ENCODE measurements around the gene NPC1.
A peak's percentile ranks its signal among the peaks of the same experiment; 100 is the strongest.
"Not testable (repeated sequence)": the region's sequence is repeated elsewhere in the genome, so short reads cannot be mapped to it uniquely, and the experiment has no call there.

Gene NPC1

DNA sequence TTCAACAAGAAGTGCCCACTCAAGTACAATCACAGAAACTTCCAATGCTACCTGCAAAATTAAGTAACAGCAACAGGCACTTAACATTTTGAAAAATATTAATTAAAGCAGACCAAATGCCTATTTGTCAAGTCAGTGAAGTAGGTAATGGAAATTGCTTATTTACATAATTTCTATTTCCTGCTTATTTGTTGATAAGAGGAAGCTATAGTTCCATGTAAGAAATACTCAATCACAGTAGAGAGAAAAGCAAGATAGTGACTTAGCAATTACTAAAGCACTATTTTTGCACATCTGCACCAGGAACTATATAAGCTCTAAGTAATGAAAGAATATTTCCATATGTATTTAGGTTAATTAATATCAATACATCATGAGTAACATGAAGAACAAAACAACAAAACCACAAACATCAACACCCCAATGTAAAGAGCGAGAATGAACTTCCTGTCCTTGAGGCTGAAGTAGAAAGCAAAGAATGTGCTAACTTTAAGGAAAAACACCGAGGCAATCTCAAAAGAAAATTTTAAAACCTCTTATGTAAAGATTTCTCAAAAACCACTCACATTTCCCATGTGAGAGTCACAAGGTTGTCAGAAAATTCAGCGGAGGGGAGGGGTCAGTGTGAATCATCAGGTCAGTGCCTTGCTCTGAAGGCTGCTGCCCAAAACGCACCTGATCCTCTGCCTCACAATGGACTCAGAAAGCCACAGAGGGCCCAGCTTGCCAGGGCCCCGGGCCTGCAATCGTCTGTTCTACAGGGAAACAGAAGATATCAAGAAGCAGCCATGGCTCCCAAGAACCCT, 12.5 kb downstream of the NPC1 start:
- DNase-seq: peak; percentile 48

DNA sequence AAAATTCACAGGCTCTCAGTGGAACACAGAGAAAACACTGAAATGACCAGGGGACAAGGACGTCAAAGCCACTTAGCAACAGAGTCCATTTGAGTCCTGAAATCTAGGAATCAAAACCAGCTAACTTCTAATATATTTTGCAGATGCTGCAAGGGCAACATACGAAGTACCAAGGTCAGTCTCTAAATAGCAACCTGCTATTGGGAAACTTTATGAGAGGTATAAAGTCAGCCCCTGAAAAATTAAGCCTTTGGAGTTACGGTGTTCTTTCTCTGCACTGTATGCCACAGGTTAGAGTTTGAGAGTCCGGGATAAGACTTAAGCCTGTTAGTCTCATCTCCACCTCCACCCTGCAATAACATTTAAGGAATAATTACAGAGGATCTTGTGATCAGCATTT, 13.3 kb downstream of the NPC1 start:
- no peak for DNase-seq

DNA sequence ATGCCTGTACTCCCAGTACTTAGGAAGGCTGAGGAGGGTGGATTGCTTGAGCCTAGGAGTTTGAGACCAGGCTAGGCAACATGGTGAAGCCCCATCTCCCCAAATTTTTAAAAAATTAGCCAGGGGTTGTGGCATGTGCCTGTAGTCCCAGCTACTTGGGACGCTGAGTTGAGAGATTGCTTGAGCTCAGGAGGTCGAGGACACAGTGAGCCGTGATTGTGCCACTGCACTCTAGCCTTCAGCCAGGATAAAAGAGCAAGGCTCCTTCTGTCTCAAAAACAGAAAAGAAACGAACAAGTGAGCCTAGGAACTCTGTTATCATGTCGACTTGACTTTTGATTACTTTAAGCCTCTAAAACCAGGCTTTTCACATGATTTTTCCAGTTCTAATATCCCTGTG, 13.7 kb downstream of the NPC1 start:
- DNase-seq: no peak

DNA sequence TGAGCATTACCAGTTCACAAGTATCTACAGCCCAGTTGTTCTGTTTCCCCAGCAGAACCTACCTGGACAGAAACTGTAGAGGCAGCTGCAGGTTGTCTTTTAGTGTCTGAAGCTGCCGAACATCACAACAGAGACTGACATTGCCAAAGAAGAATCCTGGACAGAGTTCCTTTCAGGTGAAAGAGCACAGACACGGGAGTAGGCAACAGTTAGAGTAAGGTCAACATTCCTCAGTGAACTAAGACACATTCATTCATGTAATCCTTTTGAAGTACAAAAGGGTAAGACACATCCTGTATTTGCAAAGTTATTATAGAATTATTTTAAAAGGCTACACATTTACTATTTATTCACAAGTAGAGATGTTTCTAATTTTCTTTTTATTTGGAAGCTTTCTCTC, 14.3 kb downstream of the NPC1 start:
- no peak for DNase-seq

DNA sequence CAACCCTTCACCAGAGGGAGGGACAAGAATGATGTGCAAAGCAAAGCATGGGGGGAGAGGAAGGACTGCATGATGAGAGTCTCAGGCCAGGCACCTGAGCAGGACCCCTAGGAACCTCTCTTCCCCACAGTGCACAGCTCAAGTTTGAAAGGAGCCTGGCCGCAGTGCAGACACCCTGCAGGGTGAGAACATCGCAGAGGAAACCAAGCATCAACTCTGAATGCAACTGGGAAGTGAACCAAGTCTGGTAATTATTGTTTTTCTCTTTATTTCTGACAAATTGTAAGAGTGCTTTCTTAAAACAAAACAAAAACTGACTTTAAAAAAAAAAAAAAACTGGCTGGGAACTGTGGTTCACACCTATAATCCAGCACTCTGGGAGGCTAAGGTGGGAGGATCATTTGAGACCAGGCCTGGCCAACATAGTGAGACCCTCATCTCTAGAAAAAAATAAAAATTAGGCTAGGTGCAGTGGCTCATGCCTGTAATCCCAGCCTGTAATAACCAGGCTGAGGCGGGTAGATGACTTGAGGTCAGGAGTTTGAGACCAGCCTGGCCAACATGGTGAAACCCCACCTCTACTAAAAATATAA, 15.3 kb downstream of the NPC1 start:
- no peak for DNase-seq

DNA sequence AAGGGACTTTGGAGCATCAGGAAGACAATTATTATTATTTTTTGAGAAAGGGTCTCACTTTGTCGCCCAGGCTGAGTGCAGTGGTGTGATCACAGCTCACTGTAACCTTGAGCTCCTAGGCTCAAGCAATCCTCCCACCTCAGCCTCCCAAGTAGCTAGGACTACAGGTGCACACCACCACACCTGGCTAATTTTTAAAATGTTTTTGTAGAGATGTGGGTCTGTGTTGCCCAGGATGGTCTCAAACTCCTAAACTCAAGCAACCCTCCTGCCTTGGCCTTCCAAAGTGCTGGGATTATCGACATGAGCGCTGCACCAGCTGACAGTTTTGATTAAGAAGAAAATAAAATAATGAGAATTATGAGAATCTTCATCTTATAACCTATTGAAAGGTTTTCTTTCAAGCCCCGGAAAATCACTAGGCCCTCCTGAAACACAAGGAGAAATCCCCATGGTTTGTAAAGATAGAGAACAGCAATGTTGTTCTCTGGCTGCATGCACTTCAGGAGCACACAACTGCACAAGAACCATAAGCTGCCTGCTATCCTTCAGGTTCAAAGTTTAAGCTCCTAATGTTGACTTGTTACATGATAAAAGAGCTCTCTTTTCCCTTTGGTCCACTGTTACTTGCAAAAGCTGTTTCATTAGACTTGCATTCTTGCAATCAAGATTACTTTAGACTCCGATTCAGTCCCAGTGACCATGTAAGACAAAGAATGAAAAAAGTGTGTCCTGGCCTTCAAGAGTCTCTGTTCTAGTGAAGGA, 16.8 kb downstream of the NPC1 start:
- no peak for DNase-seq

DNA sequence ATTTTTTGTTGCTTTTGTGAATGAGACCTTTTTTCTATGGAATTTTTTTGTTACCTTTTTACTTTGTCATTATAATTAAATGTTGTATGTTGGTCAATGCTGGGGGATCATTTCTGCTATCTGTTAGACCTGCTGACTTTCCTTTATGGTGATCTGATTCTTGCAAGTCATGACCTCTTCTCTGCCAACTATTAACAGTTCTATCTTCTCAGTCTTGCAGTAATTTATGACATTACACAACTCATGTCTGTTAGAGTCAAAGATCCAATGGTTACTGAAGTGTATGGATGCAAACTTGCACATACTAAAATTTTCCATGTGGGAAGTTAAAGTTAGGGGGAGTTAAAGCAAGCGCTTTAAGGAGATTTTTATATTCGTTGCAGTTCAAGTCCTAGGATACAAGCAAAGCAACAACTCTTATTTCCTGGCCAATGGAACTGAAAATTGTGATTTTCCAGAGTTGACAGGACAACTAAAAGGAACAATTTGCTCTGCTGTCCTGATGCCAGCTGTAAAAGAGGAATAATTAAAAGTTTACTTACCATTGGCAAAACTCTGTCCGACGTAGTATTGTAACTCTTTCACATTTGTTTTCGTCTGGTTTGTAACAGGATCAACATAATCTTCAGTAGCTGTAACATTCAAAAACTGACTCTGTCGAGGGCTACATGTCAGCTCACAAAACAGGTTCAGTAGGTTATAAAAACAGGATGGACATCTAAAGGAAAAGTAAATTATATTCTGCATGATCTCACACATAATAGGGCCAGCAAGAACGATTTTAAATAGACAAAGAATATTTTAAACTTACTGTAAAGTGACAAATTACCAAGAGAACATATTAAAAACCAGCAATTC, 17.8 kb downstream of the NPC1 start:
- DNase-seq: no peak

DNA sequence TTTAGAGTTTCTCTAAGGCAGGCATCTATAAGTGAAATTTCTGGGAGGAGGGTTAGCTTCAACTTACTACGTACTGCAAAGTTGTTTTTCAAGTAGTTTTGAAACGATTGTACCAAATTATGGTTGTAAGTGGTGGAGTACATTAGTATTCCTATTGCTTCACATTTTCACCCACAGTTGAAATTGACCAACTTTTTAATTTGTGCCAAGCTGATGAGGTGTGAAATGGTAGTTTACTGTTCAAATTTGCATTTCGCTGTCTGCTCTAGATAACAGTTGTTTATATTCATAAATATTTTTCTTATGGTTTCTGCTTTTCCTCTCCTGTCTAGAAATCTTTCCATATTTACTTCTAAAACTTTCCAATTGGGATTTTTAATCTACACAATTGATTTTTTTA, 18.6 kb downstream of the NPC1 start:
- DNase-seq: no peak

DNA sequence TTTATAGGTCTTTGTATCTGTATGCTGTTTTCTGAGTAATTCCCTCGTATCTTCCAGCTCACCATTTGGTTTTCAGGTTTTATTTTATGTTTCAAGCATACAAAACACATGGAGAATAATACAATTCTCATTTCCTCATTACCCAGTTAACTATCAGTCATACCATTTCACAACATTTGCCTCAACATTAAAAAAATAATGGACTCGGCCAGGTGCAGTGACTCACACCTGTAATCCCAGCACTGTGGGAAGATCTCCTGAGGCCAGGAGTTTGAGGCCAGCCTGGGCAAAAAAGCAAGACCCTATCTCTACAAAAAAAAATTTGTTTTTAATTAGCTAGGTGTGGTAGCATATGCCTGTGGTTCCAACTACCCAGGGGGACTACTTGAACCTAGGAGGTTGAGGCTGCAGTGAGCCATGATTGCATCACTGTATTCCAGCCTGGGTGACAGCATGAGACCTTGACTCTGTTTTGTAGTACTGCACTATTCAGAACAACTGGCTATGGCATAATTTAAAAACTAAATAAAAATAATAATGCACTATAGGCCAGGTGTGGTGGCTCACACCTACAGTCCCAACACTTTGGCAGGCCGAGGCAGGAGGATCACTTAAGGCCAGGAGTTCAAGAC, 20.3 kb downstream of the NPC1 start:
- DNase-seq: no peak

DNA sequence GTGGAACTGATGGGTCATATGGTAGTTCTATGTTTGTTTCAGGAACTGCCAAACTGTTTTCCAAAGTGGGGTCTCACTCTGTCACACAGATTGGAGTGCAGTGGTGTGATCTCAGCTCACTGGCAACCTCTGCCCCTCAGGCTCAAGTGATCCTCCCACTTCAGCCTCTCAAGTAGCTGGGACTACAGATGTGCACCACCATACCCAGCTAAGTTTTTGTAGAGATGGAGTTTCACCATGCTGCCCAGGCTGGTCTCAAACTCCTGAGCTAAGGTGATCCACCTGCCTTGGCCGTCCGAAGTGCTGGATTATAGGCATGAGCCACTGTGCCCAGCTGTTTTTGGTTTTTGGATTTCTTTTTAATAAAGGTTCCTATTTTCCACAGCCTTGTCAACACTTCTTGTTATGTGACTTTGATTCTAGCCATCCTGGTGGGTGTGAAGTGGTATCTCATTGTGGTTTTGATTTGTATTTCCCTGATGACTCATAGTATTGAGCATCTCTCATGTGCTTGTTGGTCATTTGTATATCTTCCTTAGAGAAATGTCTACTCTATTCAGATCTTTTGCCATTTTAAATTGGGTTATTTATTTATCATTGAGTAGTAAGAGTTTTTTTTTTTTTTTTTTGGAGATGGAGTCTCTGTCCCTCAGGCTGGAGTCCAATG, 22.8 kb downstream of the NPC1 start:
- DNase-seq: no peak

DNA sequence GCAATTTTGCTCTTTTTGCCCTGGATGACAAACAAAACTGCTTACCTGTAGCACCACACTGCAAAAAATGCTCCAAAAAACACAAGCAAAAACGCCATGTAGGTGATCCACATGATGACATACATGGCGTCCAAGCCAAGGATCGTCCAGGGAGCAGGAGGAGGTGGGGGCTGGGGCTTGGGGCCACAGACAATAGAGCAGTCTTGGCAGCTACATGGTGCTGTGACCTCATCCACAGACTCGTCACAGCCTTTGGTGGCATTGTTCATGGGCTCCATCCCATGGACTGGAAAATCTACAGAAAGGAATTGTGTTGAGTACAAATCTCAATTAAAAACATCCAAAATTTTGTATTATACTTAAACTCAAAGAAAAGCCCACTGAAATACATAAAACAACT, 26.1 kb downstream of the NPC1 start:
- no peak for DNase-seq

DNA sequence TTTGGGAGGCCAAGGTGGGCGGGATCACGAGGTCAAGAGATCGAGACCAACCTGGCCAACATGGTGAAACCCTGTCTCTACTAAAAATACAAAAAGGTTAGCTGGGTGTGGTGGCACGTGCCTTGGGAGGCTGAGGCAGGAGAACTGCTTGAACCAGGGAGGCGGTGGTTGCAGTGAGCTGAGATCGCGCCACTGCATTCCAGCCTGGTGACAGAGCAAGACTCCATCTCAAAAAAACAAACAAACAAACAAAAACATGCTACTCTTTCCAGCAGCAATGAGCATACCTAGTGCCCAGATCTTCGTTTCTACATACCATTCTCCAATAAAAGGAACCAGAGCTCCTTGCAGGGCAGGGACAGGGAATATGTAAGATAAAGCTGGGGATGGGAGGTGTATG, 28.8 kb downstream of the NPC1 start:
- not testable (repeated sequence) for DNase-seq

DNA sequence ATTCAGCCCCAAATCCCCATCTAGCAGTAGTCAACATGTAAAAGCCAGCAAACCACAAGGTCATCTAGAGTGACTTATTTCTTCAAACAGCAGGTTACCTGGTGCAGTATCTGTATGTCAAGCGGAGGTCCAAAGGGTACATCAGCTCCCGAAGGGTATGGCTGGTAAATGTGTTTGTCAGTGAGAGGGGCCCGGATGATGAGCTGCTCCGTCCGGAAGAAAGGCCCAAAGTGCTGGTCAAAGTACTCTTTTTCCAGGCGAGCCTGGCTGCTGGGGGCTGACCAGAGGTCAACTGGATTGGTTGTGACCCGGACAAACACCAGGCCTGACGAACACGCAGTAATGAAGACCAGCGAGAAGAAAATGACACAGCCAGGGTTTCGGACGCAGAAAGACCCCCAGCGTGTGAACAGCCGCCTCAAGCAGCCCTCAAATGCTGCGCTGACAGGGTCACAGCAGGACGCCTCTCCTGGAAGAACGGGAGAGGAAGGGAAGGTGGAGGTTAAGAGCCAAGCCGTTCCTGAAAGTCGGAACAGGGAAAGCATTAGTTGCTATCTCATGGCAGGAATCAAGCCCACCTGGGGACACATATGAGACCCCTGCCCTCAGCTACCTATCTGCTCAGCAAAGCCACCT, 30.0 kb downstream of the NPC1 start:
- DNase-seq: no peak

DNA sequence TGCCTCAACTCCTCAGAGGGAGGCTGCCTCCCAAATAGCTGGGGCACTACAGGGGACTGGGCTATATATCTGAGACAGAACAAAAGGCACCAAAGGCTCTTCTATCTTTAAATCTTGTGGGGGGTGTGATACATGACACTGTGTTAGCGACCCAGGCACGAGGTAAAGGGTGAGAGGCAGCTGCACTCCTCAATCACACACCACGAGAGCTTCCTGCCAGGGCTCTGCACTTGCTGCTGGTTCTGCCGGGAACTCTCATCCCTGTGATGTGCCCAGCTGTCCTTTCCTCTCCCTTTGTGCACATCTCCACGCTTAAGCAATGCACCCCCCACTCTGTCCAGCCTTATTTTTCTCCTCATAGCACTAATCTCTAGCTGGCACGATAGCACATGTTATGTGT, 32.4 kb downstream of the NPC1 start:
- DNase-seq: no peak

DNA sequence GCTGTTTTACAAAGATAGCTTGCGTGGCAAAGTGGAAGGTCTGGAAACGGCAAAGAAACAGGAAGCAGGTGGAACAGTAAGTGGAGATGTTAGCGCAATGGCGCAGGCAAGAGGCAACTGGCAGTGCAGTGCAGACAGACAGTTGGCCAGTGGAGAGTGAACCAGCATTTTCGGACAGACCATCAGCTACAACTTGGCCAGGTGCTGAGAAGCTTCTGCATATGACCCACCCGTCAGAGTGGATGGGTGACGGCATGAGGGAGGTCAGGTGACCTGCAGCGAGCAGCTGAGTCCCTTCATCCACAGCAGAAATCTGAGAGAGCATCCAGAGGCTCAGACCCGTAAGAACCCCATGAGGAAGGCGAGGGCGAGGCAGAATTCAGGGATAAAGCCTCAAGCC, 33.8 kb downstream of the NPC1 start:
- no peak for DNase-seq

DNA sequence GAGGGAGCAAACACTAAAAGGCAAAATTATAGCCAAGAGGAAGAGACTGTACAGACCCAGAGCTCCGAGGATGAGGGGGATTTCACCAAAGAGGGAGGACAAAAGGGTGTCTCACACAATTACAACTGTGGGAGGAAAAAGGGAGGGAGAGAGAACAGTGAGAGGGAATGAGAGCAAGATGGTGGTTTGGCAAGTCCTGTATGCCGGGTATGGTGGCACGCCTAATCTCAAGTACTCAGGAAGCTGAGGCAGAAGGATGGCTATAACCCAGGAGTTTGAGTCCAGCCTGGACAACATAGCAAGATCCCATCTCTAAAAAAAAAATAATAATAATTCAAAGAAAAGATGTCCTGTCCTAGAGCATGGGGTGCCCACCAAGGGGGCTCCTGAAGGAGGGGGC, 34.3 kb downstream of the NPC1 start:
- DNase-seq: no peak

DNA sequence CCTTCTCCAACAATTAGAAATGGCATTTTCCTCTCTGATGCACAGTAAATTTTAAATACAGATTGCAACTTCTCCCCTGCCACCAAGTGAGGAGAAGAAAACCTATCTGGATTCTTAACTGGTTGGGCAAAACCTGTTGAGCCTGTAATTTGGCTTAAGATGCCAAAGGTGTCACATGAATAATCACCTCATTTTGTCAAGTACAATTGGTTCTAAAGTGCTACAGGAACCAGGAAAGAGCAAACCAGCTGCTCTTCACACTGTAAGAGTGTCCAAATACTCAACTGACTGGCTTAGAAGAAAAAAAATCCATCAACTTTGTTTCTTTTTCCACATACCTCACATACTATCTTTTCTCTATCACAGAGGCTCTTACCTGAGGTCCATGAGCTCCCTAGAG, 35.4 kb downstream of the NPC1 start:
- DNase-seq: no peak

DNA sequence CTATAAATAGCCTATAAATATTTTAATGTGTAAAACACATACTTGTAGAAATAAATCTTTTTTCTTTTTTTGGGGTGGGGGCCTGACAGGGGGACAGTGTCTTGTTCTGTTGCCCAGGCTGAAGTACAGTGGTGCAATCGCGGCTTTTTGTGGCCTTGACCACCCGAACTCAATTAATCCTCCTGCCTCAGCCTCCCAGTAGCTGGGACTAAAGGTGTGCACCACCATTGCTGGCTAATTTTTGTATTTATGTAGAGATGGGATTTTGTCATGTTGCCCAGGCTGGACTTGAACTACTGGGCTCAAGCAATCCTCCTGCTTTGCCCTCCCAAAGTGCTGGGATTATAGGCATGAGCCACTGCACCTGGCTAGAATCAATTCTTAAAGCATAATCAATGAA, 37.6 kb downstream of the NPC1 start:
- DNase-seq: no peak

DNA sequence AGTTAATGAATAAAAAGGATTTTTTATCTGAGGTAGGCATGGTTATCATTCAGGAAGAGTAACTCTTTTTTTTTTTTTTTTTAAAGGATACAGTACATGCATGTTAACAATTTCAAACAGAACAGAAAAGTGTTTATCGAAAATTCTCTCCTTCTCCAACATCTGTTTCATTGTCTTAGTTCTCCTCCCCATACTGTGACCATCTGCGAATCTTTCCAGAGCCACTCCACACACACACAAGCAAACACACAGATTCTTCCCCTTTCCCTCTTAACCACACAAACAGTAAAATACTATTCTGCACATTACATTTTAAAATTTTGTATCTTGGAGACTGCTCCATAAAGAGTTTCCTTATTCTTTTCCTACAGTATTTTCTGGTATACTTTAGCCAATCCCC, 38.0 kb downstream of the NPC1 start:
- no peak for DNase-seq

DNA sequence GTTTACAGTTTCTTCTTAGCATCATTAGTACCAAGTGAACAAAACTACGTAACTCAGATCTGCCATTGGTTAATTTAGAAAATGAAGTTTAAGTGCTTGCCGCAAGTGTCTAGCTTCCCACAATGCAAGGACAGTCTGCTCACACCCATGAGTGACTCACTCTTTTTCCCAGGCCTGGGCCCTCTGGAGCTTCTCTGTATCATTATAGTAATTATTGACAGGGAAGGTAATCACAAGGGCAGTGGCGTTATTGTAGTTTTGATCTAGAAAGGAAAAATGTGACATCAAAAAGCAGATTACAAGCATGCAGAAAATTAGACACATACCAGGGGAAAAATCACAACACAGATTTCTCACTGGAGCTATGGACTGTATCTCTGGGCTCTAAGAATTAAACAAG, 38.5 kb downstream of the NPC1 start:
- DNase-seq: no peak

DNA sequence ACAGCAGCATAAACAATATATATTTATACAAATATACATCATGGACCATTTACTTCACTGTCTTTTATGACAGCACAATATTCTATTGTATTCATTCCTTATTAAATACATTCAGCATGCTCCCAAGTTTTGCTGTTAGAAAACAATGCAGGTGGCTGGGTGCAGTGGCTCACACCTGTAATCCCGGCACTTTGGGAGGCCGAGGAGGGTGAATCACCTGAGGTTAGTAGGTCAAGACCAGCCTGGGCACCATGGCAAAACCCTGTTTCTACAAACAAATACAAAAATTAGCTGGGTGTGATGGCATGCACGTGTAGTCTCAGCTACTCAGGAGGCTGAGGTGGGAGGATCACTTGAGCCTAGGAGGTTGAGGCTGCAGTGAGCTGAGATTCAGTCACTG, 39.0 kb downstream of the NPC1 start:
- DNase-seq: no peak
